Large intestine (tissue), 3 donors: ENCODE data around the gene HNF1A. TPM values are rescaled to one million over a fixed set of nuclear protein-coding genes. Genes with fewer than 3 reads are reported as not detected.

Experiments
- DNase-seq, 2 donors: peaks; one replicate each; pipeline versions ENCODE4 v3.0.0 to v3.0.0-alpha.2; 2013
- H3K27ac ChIP-seq: one replicate; pipeline ENCODE4 v1.5.1; 2013; ENCODE audit warnings: low read length
- H3K27me3 ChIP-seq: 2 replicates; pipeline ENCODE4 v1.6.1; 2013; ENCODE audit warnings: low read length; ENCODE audit not compliant: control insufficient read depth, insufficient read depth
- H3K36me3 ChIP-seq: 2 replicates; pipeline ENCODE4 v1.6.1; 2013; ENCODE audit warnings: low read length; ENCODE audit not compliant: control insufficient read depth, insufficient read depth
- H3K4me1 ChIP-seq: one replicate; pipeline ENCODE4 v1.6.1; 2013; ENCODE audit warnings: low read length; ENCODE audit not compliant: control insufficient read depth, insufficient read depth
- H3K4me3 ChIP-seq: one replicate; pipeline ENCODE4 v1.5.1; 2013; ENCODE audit warnings: low read length
- H3K9me3 ChIP-seq: one replicate; pipeline ENCODE4 v1.6.1; 2013; ENCODE audit warnings: mild to moderate bottlenecking, low read depth, low read length, moderate library complexity; ENCODE audit not compliant: control insufficient read depth
- WGBS: methylation state at CpG from one replicate; pipeline ENCODE4 v1.1.5; 2013; ENCODE audit warnings: low lambda C conversion rate; ENCODE audit not compliant: insufficient coverage; 5-methylcytosine and 5-hydroxymethylcytosine counted together
- polyA plus RNA-seq: library from polyadenylated mRNA; unstranded; fragments of 120-200 nt; gene quantifications from one replicate; pipeline ENCODE4 v1.2.1, GENCODE V29; 2013

HNF1A gene
- polyA plus RNA-seq, 1 donor, result 55.5 TPM

DNA sequence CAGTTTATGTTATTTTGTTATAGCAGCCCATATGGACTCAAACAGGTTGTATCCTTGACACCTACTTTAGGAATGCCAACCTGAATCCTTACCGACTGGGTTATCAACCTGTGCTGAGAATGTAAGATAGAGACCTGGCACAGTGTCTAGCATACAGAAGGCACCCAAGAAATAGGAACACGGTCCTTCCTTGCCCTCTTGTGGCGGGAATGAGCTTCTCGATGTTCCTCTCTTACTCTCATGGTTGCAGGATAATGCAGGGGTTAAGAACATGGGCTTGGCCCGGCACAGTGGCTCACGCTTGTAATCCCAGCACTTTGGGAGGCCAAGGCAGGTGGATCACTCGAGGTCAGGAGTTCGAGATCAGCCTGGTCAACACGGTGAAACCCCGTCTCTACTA is 31.4 kb downstream of the HNF1A start:
- peaks cover 39% of the 10 kb centered on the region for H3K36me3 ChIP-seq

GRCh38 chr12:121010860-121011259 is 32.5 kb downstream of the HNF1A start:
- H3K9me3 ChIP-seq, result no peaks in the 10 kb centered on the region
- WGBS, result no CpG with 5 or more reads among the region's 8 CpGs
- H3K27me3 ChIP-seq, result no peaks in the 10 kb centered on the region
- H3K36me3 ChIP-seq, result peaks cover 32% of the 10 kb centered on the region
- peaks cover 12% of the 10 kb centered on the region for H3K4me1 ChIP-seq
- no peak overlapping the region for H3K4me3 ChIP-seq
- no peak overlapping the region for H3K27ac ChIP-seq
- DNase-seq, result no peak

More for the DNA sequence above, 31.4 kb downstream of the HNF1A start:
- Histone ChIP-seq H3K4me3 (no peak overlapping the region), H3K9me3 (no peaks in the 10 kb centered on the region), H3K27ac (no peak overlapping the region), H3K27me3 (no peaks in the 10 kb centered on the region), H3K4me1 (peaks cover 7% of the 10 kb centered on the region)
- WGBS, result 40% methylated on average over 1 of the region's 10 CpGs
- peak; percentile 69 to 71 for DNase-seq

DNA sequence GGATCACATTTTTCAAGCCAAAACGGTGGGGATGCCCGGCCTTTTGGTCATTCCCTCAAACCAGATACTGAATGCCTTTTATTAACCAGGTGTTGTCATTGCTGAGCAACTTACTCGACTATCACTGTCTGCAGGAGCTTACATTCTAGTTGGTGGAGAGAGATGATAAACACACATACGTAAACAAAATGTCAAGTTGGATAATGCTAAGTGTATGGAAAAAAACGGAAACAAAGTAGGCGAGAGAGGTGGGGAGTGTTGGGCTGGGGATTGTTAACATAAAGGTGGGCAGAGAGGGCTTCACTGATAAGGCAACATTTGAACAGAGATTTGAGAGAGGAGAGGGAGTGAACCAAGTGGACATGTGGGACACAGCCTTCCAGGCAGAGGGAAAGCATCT is 33.5 kb downstream of the HNF1A start:
- H3K36me3 ChIP-seq, result peaks cover 32% of the 10 kb centered on the region
- no peak overlapping the region for H3K27ac ChIP-seq
- no peaks in the 10 kb centered on the region for H3K9me3 ChIP-seq
- H3K27me3 ChIP-seq, result no peaks in the 10 kb centered on the region
- no peak overlapping the region for H3K4me3 ChIP-seq
- DNase-seq, result no peak
- WGBS, result 86% methylated on average over 1 of the region's 6 CpGs
- peaks cover 12% of the 10 kb centered on the region for H3K4me1 ChIP-seq

GRCh38 chr12:121013715-121014114 is 35.4 kb downstream of the HNF1A start:
- Histone ChIP-seq H3K27me3 (no peaks in the 10 kb centered on the region), H3K4me3 (no peak overlapping the region), H3K4me1 (peaks cover 12% of the 10 kb centered on the region), H3K9me3 (no peaks in the 10 kb centered on the region), H3K27ac (no peak overlapping the region), H3K36me3 (peaks cover 26% of the 10 kb centered on the region)
- DNase-seq, result no peak
- WGBS, result no CpG with 5 or more reads among the region's 3 CpGs

- peak within 1 kb of the TSS; percentile 93 for H3K4me3 ChIP-seq
- peaks cover 9% of the 10 kb centered on the region for H3K4me1 ChIP-seq
- peaks cover 7% of the 10 kb centered on the region for H3K36me3 ChIP-seq
- WGBS, result no CpG with 5 or more reads among the region's 34 CpGs
- peak; percentile 85 to 89 for DNase-seq
- peak within 1 kb of the TSS; percentile 53 for H3K27ac ChIP-seq
- no peaks in the 10 kb centered on the region for H3K27me3 ChIP-seq
- no peaks in the 10 kb centered on the region for H3K9me3 ChIP-seq
Observed at GRCh38 chr12:121015825-121016766, 37.8 kb downstream of the HNF1A start, which contains the start of gene C12orf43. C12orf43 (minus strand) TSS chr12:121016487; CDS start chr12:121016474, 13 bp downstream.

DNA sequence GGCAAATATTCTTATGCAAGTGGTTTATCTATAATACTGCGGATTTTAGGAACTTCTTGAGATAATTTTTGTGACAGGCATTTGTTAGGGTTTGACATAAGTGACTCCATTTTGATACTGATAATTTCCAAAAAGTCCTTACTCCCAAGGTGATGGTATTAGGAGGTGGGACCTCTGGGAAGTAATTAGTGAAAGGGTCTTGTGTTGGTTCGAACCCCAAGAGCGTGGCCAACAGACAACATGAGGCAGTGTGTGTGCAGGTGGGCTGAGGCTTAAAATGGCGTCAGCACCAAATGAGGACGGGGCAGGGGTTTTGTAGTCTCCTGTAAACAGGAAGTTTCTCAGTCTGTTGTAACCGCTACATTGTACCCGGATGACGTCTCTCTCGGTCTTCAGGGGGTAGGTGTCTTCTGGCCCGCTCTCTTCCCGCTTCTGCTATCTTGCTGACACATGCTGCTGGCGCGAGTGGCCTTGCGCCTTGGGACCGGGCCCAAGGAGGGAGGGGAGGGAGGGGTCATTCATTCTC is 39.7 kb downstream of the HNF1A start:
- no CpG with 5 or more reads among the region's 15 CpGs for WGBS
- H3K4me1 ChIP-seq, result peaks cover 9% of the 10 kb centered on the region

GRCh38 chr12:121018860-121019617 is 40.7 kb downstream of the HNF1A start:
- no peak for DNase-seq
- Histone ChIP-seq H3K4me3 (no peak overlapping the region), H3K27me3 (no peaks in the 10 kb centered on the region), H3K36me3 (no peaks in the 10 kb centered on the region), H3K27ac (no peak overlapping the region), H3K4me1 (peaks cover 9% of the 10 kb centered on the region), H3K9me3 (no peaks in the 10 kb centered on the region)
- WGBS, result no CpG with 5 or more reads among the region's 2 CpGs

More for the DNA sequence above, 39.7 kb downstream of the HNF1A start:
- DNase-seq, result no peak
- no peaks in the 10 kb centered on the region for H3K27me3 ChIP-seq
- H3K27ac ChIP-seq, result no peak overlapping the region
- no peaks in the 10 kb centered on the region for H3K36me3 ChIP-seq
- no peaks in the 10 kb centered on the region for H3K9me3 ChIP-seq
- no peak overlapping the region for H3K4me3 ChIP-seq

- no CpG with 5 or more reads among the region's 6 CpGs for WGBS
- H3K27ac ChIP-seq, result no peak overlapping the region
Observed at GRCh38 chr12:121021754-121022153, 43.4 kb downstream of the HNF1A start.

DNA sequence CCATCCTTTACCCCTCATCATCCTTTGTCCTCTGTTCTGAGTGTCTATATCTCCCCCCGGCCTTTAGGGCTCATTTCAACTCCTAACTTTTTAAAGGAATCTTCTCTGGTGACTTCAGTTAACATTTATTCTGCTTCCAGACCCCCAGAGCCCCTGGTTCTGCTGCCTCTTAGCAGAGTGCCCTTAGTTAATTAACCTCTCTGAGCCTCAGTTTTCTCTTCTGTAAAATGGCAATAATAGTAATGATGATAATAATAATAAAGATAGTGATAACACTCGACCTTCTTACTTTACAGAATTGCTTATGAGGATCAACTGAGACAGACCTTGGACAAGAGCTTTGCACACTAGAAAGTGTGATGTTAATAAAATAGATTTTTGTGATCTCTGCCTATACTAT is 44.4 kb downstream of the HNF1A start:
- WGBS, result 71% methylated on average over 2 of the region's 2 CpGs
- Histone ChIP-seq H3K27ac (no peak overlapping the region), H3K36me3 (no peaks in the 10 kb centered on the region), H3K4me3 (no peak overlapping the region), H3K4me1 (peaks cover 20% of the 10 kb centered on the region), H3K27me3 (no peaks in the 10 kb centered on the region), H3K9me3 (no peaks in the 10 kb centered on the region)
- no peak for DNase-seq

More at GRCh38 chr12:121021754-121022153, 43.4 kb downstream of the HNF1A start:
- no peak overlapping the region for H3K4me3 ChIP-seq
- H3K9me3 ChIP-seq, result no peaks in the 10 kb centered on the region
- H3K36me3 ChIP-seq, result no peaks in the 10 kb centered on the region
- DNase-seq, result no peak
- H3K27me3 ChIP-seq, result no peaks in the 10 kb centered on the region
- peaks cover 20% of the 10 kb centered on the region for H3K4me1 ChIP-seq

DNA sequence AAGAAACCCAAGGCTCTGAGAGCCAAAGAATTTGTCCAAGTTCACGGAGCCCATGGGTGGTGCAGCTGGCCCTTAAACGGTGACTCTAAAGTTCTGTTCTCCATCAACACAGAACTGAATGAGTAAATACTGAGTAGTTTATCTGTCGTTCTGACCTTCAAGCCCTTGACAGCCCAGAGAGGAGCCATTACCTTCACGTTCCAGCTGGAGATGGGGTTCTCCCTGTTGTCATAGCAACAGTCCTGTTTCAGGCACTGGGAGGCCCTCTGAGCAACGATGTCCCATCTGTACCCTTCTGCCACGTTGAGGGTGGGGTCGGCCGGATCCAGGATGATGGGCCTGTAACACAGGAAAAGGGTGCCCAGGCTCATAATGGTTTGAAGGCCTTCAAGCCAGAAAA is 45.5 kb downstream of the HNF1A start:
- peaks cover 20% of the 10 kb centered on the region for H3K4me1 ChIP-seq
- WGBS, result no CpG with 5 or more reads among the region's 8 CpGs
- no peak overlapping the region for H3K27ac ChIP-seq
- no peak for DNase-seq
- H3K4me3 ChIP-seq, result no peak overlapping the region
- no peaks in the 10 kb centered on the region for H3K27me3 ChIP-seq
- no peaks in the 10 kb centered on the region for H3K9me3 ChIP-seq
- no peaks in the 10 kb centered on the region for H3K36me3 ChIP-seq
